ENCODE data around the gene SYT2. TPM values are rescaled to one million over a fixed set of nuclear protein-coding genes. Genes with fewer than 3 reads are reported as not detected.

SYT2 gene
- total and polyA plus RNA-seq, 9 of the 15 experiments (the other 6 are each of a cell fraction or from before 2014, with no cell fraction given) = not detected

GRCh38 chr1:202562444-202563060 lies 147.7 kb downstream of the SYT2 start:
- no peaks in the 10 kb centered on the region; a peak in 1 of 5 replicates for H3K4me1 ChIP-seq (replicated peaks in 1 of 2; ENCODE audit: control insufficient read depth in 2 of 2, insufficient read depth in 2 of 2, low read length in 2 of 2)
- no peaks in the 10 kb centered on the region for H4K20me1 ChIP-seq (replicated peaks; ENCODE audit: control insufficient read depth, insufficient read depth, low read length)
- no peak overlapping the region for H2AFZ ChIP-seq (ENCODE audit: low read depth, low read length)
- no peak for DNase-seq (ENCODE audit: extremely low read depth in 1 of 4, low spot score in 3 of 4)
- no peak overlapping the region for H3K4me3 ChIP-seq
- in situ Hi-C loops (cut with MboI) = no loop called here
- no TSS peak for BruUV-seq (replicated peaks)
- 86% methylated on average over 13 of the region's 13 CpGs for WGBS (ENCODE audit: insufficient coverage, low coverage, missing lambda C conversion rate)
- H3K9ac ChIP-seq (ENCODE audit: insufficient read depth in 1 of 2, low read depth in 2 of 2, low read length in 2 of 2) = no peak overlapping the region
- CTCF ChIA-PET (ENCODE audit: low intra/inter-chr PET ratio) = no interaction called here
- no peaks in the 10 kb centered on the region for H3K9me3 ChIP-seq (replicated peaks; ENCODE audit: control insufficient read depth, insufficient read depth, low read depth, low read length)
- TF ChIP-seq ZNF311 (CRISPR knock-in tag; IDR thresholded peaks at IDR 0.05) = no peak
- no peak for TF ChIP-seq SNRNP70 (optimal IDR thresholded peaks at IDR 0.05; ENCODE audit: low read depth, low read length)
- TF ChIP-seq ZNF124 (CRISPR knock-in tag; IDR thresholded peaks at IDR 0.05) = no peak
- TF ChIP-seq MAX (CRISPR knock-in tag; IDR thresholded peaks at IDR 0.05) = no peak
- TF ChIP-seq SIN3B (IDR thresholded peaks at IDR 0.05; ENCODE audit: low read depth) = no peak
- no peak for TF ChIP-seq MCM5 (IDR thresholded peaks at IDR 0.05; ENCODE audit: low read depth)
- no peak for TF ChIP-seq DACH1 (IDR thresholded peaks at IDR 0.05; ENCODE audit: partially characterized antibody)
- TF ChIP-seq ZBTB11 (CRISPR knock-in tag; IDR thresholded peaks at IDR 0.05) = no peak
- no peak for TF ChIP-seq KLF6 (CRISPR knock-in tag; IDR thresholded peaks at IDR 0.05; ENCODE audit: borderline replicate concordance)
- no peak for TF ChIP-seq ZNF655 (CRISPR knock-in tag; IDR thresholded peaks at IDR 0.05)
- TF ChIP-seq SMARCA5 (IDR thresholded peaks at IDR 0.05) = no peak
- H3K36me3 ChIP-seq (ENCODE audit: control insufficient read depth, insufficient read depth, low read length) = peaks cover 32% of the 10 kb centered on the region; the same call in 2 of the 3 replicates
- POLR2A ChIA-PET = interaction anchor here (0.6 to 1.8 kb wide), 6 partner anchors 9 to 540 kb away, joined by 3 to 4 read pairs (median 3); no protein-coding TSS in a partner anchor
- no peaks in the 10 kb centered on the region for H3K79me2 ChIP-seq (ENCODE audit: control insufficient read depth, insufficient read depth, low read length)
- no peaks in the 10 kb centered on the region for H3K27me3 ChIP-seq (ENCODE audit: control insufficient read depth in 2 of 2, insufficient read depth in 2 of 2, low read length in 2 of 2)
- FAIRE-seq = no peak
- intact Hi-C loops (cut with micrococcal nuclease) = loop anchor here (2.0 kb wide), 1 partner anchor 50 kb away; no protein-coding TSS in a partner anchor
- H3K4me2 ChIP-seq (ENCODE audit: insufficient read depth, low read length) = no peak overlapping the region
- H3K9me1 ChIP-seq (ENCODE audit: control insufficient read depth, insufficient read depth, low read length) = no peaks in the 10 kb centered on the region
- H3K27ac ChIP-seq (ENCODE audit: extremely low read depth, low read depth, low read length) = no peak overlapping the region
- ATAC-seq = no peak
